RKO (cell line): ENCODE data around the gene TBC1D16.

Experiments
- DNase-seq: peaks from one replicate; pipeline ENCODE4 v3.0.0-alpha.2; 2016; ENCODE audit warnings: low spot score

TBC1D16 gene

GRCh38 chr17:80025140-80025539 lies 10.5 kb downstream of the TBC1D16 start:
- no peak for DNase-seq

GRCh38 chr17:80024206-80024972 lies 11.3 kb downstream of the TBC1D16 start:
- no peak for DNase-seq

GRCh38 chr17:80023481-80024205 lies 12.0 kb downstream of the TBC1D16 start:
- no peak for DNase-seq

GRCh38 chr17:80021600-80021999 lies 14.1 kb downstream of the TBC1D16 start:
- DNase-seq, result no peak

GRCh38 chr17:80018917-80019651 lies 16.6 kb downstream of the TBC1D16 start:
- no peak for DNase-seq

DNA sequence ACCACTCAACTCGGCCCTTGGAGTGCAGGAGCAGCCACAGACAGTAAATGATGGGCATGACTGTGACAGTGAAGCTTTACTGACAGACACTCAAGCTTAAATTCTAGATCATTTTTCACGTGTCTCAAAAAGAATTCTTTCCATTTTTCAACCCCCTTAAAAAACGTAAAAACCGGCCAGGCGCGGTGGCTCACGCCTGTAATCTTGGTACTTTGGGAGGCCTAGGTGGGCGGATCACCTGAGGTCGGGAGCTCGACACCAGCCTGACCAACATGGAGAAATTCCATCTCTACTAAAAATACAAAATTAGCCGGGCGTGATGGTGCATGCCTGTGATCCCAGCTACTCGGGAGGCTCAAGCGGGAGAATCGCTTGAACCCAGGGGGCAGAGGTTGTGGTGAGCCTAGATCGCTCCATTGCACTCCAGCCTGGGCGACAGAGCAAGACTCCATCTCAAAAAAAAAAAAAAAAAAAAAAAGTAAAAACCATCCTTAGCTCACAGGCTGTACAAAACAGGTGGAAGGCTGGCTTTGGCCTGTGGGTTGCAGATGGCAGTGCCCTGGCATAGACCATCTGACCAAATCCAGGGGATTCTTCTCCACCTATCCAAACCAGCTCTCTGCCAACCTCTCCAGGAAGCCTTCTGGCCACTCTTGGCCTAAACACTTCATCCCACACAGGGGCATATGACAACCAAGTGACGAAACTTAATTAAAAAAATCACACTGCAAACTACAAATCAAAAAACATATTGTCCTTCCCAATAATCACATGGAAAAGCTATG lies 18.3 kb downstream of the TBC1D16 start:
- no peak for DNase-seq

- no peak for DNase-seq
Measured at GRCh38 chr17:80012765-80013741, 22.6 kb downstream of the TBC1D16 start.

DNA sequence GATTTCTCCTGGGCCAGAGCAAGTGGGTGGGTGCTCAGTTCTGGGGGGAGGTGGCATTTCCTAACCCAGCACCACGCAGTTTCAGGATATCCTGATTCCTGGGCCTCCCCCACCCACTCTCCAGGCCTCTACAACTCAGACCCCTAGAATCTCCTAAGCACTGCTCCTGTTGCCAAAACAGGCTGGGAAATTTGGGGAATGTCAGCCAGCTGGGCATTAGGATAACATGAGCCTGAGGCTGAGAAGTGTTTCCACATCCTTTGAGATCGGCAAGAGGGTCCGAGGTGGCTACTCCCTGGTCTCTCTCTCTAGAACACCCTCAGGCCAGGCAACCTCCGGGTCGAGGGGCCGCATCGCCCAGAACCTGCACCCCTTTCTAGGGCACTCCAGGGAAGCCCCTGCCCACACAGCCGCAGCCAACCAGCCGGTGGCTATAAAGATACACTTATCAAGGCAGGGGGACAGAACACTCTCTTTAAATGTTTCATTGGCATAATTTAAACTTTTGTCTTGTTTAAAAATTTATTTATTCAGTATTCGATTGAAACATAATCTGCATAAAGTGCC lies 23.6 kb downstream of the TBC1D16 start:
- no peak for DNase-seq

DNA sequence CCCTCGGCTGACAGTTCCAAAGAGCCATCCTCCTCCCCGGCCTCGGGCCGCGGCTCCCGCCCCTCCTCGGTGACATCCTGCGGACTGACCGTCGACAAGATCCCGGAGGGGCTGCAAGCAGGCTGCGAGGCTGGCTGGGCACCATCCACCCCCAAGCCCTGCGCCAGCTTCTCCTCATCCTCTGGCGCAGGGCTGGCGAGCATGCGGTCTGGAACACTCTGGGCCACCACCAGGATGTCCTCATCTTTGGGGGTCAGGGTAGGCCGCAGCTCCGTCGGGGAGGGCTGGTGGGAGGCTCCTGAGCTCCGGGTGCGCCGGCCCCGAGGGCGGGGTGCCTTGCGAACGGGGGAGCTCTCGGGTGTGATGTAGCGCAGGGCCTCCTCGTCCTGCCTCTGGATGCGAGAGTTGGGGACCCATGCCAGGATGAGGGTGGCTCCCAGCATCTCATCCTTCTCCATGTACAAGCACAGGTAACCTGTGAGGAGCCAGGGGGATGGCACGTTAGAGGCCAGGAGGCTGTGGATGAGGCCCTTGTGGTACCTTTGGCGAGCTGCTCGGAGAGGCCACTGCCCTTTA lies 25.3 kb downstream of the TBC1D16 start:
- no peak for DNase-seq

- no peak for DNase-seq
Measured at GRCh38 chr17:80009391-80010282, 26.0 kb downstream of the TBC1D16 start.

- no peak for DNase-seq
Measured at GRCh38 chr17:80008848-80009247, 26.8 kb downstream of the TBC1D16 start.

- DNase-seq, result peak; percentile 66
Measured at GRCh38 chr17:80008383-80008840, 27.3 kb downstream of the TBC1D16 start.

GRCh38 chr17:80007939-80008338 lies 27.7 kb downstream of the TBC1D16 start:
- DNase-seq, result no peak

- no peak for DNase-seq
Measured at GRCh38 chr17:80006811-80007752, 28.6 kb downstream of the TBC1D16 start.

DNA sequence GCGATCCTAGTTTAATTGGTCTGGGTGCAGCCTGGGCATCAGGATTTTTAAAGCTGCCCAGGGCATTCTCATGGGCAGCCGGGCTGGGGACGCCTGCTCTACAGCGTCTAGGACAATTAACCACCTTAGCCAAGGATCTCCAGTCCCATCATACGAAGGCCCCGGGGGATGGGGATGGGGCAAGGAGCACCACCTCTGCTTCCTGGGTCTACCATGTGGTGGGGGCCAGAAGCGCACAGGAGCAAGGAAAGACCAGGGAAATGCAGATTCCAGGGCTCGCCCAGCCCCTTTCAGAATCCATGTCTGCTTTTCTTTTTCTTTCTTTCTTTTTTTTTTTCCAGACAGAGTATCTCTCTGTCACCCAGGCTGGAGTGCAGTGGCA lies 29.3 kb downstream of the TBC1D16 start:
- no peak for DNase-seq

DNA sequence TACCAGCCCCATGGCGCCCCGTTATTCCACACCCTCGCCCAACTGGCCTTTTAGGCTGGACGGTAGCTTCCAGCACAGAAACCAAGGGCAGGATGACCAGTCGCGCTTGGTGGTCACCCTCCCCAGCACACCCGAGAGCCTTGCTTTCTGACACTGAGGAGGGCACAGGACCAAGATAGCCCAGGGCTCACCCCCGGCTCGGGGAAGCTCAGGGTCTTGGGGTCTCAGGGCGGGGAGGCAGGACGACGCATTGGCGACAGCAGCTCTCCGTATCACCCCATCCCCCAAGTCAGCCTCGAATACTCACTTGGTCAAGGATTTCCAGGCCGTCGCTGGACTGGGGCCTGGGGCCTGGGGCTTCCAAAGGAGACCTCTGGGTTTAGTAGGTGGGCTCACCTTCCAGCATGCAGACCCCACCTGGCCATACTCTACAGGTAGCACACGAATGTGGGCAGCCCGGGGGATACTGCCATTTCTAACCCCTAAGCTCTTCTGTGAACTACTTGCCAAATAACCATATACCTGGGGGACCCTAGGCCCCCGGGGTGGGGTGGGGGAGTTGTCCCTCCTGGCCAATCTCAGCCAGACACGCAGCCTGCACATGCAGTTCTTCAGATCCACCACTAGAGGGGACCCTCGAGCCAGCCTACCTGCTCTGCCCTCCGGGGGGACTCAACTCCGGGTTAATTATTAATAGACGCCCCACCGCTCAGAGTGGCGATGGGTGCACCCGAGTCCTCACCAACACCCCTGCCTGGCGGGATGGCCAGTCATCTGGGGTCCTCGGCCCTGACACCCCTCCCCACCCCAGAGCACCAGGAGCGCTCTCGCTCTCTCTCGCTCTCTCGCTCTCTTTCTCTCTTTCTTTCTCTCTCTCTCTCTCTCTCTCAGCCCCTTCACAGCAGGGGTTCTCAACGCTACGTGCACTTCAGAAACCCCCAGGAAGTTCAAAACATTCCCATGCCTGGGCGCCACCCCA lies 30.0 kb downstream of the TBC1D16 start:
- DNase-seq, result peak; percentile 47

- no peak for DNase-seq
Measured at GRCh38 chr17:80003969-80004368, 31.7 kb downstream of the TBC1D16 start.
